H9 (cell line): Measurements from ENCODE around the gene LKAAEAR1. TPM values are rescaled to one million over a fixed set of nuclear protein-coding genes. Genes with fewer than 3 reads are reported as not detected.

Experiments used
- DNase-seq: peaks from one replicate; pipeline ENCODE4 v3.0.0-alpha.2; 2017
- H2AFZ ChIP-seq: one replicate; pipeline ENCODE4 v1.6.1; 2013; ENCODE audit warnings: mild to moderate bottlenecking, low read length, control low read depth, moderate library complexity
- H2AK5ac ChIP-seq: 2 replicates; pipeline ENCODE4 v1.6.1; 2013; ENCODE audit warnings: low read length, control low read depth, mixed read lengths; ENCODE audit not compliant: insufficient read length
- H2BK120ac ChIP-seq: one replicate; pipeline ENCODE4 v1.6.1; 2013; ENCODE audit warnings: low read depth, mild to moderate bottlenecking, low read length, control low read depth, inconsistent platforms; ENCODE audit not compliant: poor library complexity, severe bottlenecking
- H2BK12ac ChIP-seq: 2 replicates; pipeline ENCODE4 v1.6.1; 2013; ENCODE audit warnings: low read length, control low read depth, mixed read lengths, low read depth; ENCODE audit not compliant: insufficient read length
- H2BK15ac ChIP-seq: 2 replicates; pipeline ENCODE4 v1.6.1; 2013; ENCODE audit warnings: low read depth, low read length, control low read depth
- H2BK20ac ChIP-seq: one replicate; pipeline ENCODE4 v1.6.1; 2013; ENCODE audit warnings: low read depth, mild to moderate bottlenecking, low read length, control low read depth, inconsistent platforms; ENCODE audit not compliant: poor library complexity, severe bottlenecking
- H2BK5ac ChIP-seq: 2 replicates; pipeline ENCODE4 v1.6.1; 2013; ENCODE audit warnings: low read length, control low read depth, mixed read lengths; ENCODE audit not compliant: insufficient read length
- H3K14ac ChIP-seq: 2 replicates; pipeline ENCODE4 v1.6.1; 2013; ENCODE audit warnings: low read length, control low read depth; ENCODE audit not compliant: insufficient read depth
- H3K18ac ChIP-seq: 2 replicates; pipeline ENCODE4 v1.6.1; 2013; ENCODE audit warnings: low read depth, mild to moderate bottlenecking, mixed read lengths, low read length, control low read depth; ENCODE audit not compliant: insufficient read length
- H3K23ac ChIP-seq: 2 replicates; pipeline ENCODE4 v1.6.1; 2013; ENCODE audit warnings: low read length, control low read depth, mixed read lengths, low read depth; ENCODE audit not compliant: insufficient read length
- H3K23me2 ChIP-seq: 2 replicates; pipeline ENCODE4 v1.6.1; 2013; ENCODE audit warnings: low read depth, mild to moderate bottlenecking, mixed read lengths, low read length, control low read depth; ENCODE audit not compliant: insufficient read length, poor library complexity, severe bottlenecking
- H3K27ac ChIP-seq: 2 replicates; pipeline ENCODE4 v1.5.1; 2013; ENCODE audit warnings: low read length, control low read depth, mixed read lengths, low read depth; ENCODE audit not compliant: insufficient read length
- H3K27me3 ChIP-seq: 2 replicates; pipeline ENCODE4 v1.6.1; 2013; ENCODE audit warnings: low read length, control low read depth, inconsistent platforms; ENCODE audit not compliant: insufficient read depth
- H3K4ac ChIP-seq: 2 replicates; pipeline ENCODE4 v1.6.1; 2013; ENCODE audit warnings: low read depth, mild to moderate bottlenecking, control low read depth, inconsistent platforms, low read length, moderate library complexity
- H3K4me1 ChIP-seq: 2 replicates; pipeline ENCODE4 v1.6.1; 2013; ENCODE audit warnings: low read length, control low read depth, inconsistent platforms; ENCODE audit not compliant: insufficient read depth
- H3K4me2 ChIP-seq: 2 replicates; pipeline ENCODE4 v1.6.1; 2013; ENCODE audit warnings: low read length, control low read depth, mixed read lengths; ENCODE audit not compliant: insufficient read length, insufficient read depth
- H3K56ac ChIP-seq: 2 replicates; pipeline ENCODE4 v1.6.1; 2013; ENCODE audit warnings: low read depth, mild to moderate bottlenecking, mixed read lengths, low read length, control low read depth; ENCODE audit not compliant: insufficient read length
- H3K79me1 ChIP-seq: 2 replicates; pipeline ENCODE4 v1.6.1; 2013; ENCODE audit warnings: low read depth, mild to moderate bottlenecking, moderate library complexity, low read length, control low read depth, inconsistent platforms; ENCODE audit not compliant: insufficient read depth, poor library complexity, severe bottlenecking
- H3K79me2 ChIP-seq: 2 replicates; pipeline ENCODE4 v1.6.1; 2013; ENCODE audit warnings: low read length, control low read depth, inconsistent platforms; ENCODE audit not compliant: insufficient read depth
- H3K9ac ChIP-seq: 2 replicates; pipeline ENCODE4 v1.6.1; 2013; ENCODE audit warnings: low read length, control low read depth, mixed read lengths; ENCODE audit not compliant: insufficient read length; ENCODE audit errors: extremely low read depth
- H3K9me3 ChIP-seq: one replicate; pipeline ENCODE4 v1.6.1; 2013; ENCODE audit warnings: low read depth, low read length, inconsistent platforms; ENCODE audit not compliant: control insufficient read depth
- H3T11ph ChIP-seq: one replicate; pipeline ENCODE4 v1.6.1; 2013; ENCODE audit warnings: mild to moderate bottlenecking, low read length, control low read depth, inconsistent platforms
- H4K20me1 ChIP-seq: one replicate; pipeline ENCODE4 v1.6.1; 2013; ENCODE audit not compliant: control insufficient read depth, insufficient read length, insufficient read depth
- H4K5ac ChIP-seq: 2 replicates; pipeline ENCODE4 v1.6.1; 2013; ENCODE audit warnings: low read depth, mild to moderate bottlenecking, mixed read lengths, low read length, control low read depth; ENCODE audit not compliant: insufficient read length
- H4K8ac ChIP-seq: replicated peaks from 2 replicates; pipeline ENCODE4 v1.6.1; 2013; ENCODE audit warnings: low read length, control low read depth, mixed read lengths, low read depth; ENCODE audit not compliant: insufficient read length
- H4K91ac ChIP-seq: 2 replicates; pipeline ENCODE4 v1.6.1; 2013; ENCODE audit warnings: low read depth, mild to moderate bottlenecking, moderate library complexity, mixed read lengths, low read length, control low read depth; ENCODE audit not compliant: insufficient read length
- H3K27ac Mint-ChIP-seq, 3 experiments: 2 replicates in 2 of 3; 3 replicates in 1 of 3; pipeline ENCODE4 v1.8.0; 2020 to 2021; ENCODE audit warnings: mixed read lengths in 3 of 3, mild to moderate bottlenecking in 1 of 3, moderate library complexity in 1 of 3
- H3K27me3 Mint-ChIP-seq: 2 replicates; pipeline ENCODE4 v1.8.0; 2021; ENCODE audit warnings: low read depth, mild to moderate bottlenecking, moderate library complexity, mixed read lengths
- H3K36me3 Mint-ChIP-seq, 3 experiments: 2 replicates in 2 of 3; 3 replicates in 1 of 3; pipeline ENCODE4 v1.8.0; 2020 to 2021; ENCODE audit warnings: low read depth in 3 of 3, mixed read lengths in 3 of 3; ENCODE audit not compliant: insufficient read depth in 1 of 3
- H3K4me1 Mint-ChIP-seq, 2 experiments: 2 replicates each; pipeline ENCODE4 v1.8.0; 2020; ENCODE audit warnings: mixed read lengths in 2 of 2
- H3K4me3 Mint-ChIP-seq, 2 experiments: 2 replicates in 1 of 2; 3 replicates in 1 of 2; pipeline ENCODE4 v1.8.0; 2020 to 2021; ENCODE audit warnings: mild to moderate bottlenecking in 2 of 2, mixed read lengths in 2 of 2, moderate library complexity in 1 of 2
- H3K9me3 Mint-ChIP-seq, 2 experiments: 2 replicates in 1 of 2; 3 replicates in 1 of 2; pipeline ENCODE4 v1.8.0; 2020; ENCODE audit warnings: mild to moderate bottlenecking in 2 of 2, mixed read lengths in 2 of 2, moderate library complexity in 1 of 2
- WGBS: extraction: QIAGEN DNeasy Blood & Tissue Kit; methylation state at CpG from one replicate; pipeline ENCODE4 v1.1.7; 2013; ENCODE audit warnings: missing lambda C conversion rate, low lambda C conversion rate, mixed read lengths; ENCODE audit not compliant: insufficient read length; ENCODE audit errors: extremely low coverage; 5-methylcytosine and 5-hydroxymethylcytosine counted together
- total RNA-seq: library from RNA; stranded (reverse); gene quantifications from 2 replicates; pipeline ENCODE4 v1.2.1, GENCODE V29; 2021
- TF ChIP-seq, protein P1 (sequence below): fragments of 200-600 bp; sonication (generic); conservative IDR thresholded peaks from 3 replicates; pipeline ENCODE4 v1.8.0; 2021; ENCODE audit warnings: antibody characterized with exemption, mild to moderate bottlenecking

The LKAAEAR1 gene
- total RNA-seq, 1 experiment from 2014 or later, result 0.39 TPM

DNA sequence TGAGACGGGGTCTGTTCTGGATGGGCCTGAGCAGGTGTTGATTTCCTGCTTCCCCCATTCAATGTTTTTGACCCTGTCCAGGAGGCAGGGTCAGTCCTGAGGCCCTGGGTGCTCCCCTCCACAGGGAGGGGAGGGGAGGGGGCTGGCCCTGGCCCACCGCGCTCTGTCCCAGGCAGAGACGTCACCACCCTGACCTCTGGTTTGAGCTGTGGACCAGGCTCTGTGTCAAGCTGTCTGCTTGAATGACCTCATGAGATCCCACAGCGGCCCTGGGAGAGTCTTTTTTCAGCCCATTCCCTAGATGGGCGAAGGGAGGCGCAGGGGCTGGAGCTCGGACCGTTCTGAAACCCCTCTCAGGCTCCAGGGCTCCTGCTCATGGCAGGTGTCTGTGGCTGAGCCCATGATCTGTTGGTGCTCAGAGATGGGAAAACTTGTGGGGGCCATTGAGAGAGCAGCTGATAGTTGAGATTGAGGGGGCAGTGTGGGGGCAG lies 8.9 kb upstream of the LKAAEAR1 start:
- no peak overlapping the region for H3K18ac ChIP-seq
- peaks cover 2 to 5% (median 2%) of the 10 kb centered on the region in 3 experiments; a peak in 5 of 7 replicates for H3K36me3 Mint-ChIP-seq
- no peak overlapping the region for H2BK12ac ChIP-seq
- no CpG with 5 or more reads among the region's 9 CpGs for WGBS
- no peak overlapping the region for H2AK5ac ChIP-seq
- TF ChIP-seq, protein P1, sequence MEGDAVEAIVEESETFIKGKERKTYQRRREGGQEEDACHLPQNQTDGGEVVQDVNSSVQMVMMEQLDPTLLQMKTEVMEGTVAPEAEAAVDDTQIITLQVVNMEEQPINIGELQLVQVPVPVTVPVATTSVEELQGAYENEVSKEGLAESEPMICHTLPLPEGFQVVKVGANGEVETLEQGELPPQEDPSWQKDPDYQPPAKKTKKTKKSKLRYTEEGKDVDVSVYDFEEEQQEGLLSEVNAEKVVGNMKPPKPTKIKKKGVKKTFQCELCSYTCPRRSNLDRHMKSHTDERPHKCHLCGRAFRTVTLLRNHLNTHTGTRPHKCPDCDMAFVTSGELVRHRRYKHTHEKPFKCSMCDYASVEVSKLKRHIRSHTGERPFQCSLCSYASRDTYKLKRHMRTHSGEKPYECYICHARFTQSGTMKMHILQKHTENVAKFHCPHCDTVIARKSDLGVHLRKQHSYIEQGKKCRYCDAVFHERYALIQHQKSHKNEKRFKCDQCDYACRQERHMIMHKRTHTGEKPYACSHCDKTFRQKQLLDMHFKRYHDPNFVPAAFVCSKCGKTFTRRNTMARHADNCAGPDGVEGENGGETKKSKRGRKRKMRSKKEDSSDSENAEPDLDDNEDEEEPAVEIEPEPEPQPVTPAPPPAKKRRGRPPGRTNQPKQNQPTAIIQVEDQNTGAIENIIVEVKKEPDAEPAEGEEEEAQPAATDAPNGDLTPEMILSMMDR, result no peak
- DNase-seq, result peak; percentile 48
- H2BK5ac ChIP-seq, result no peak overlapping the region
- no peak overlapping the region for H3K4ac ChIP-seq
- no peaks in the 10 kb centered on the region for H3K9me3 ChIP-seq
- H3K4me1 ChIP-seq, result no peaks in the 10 kb centered on the region; the same call in 1 of the 2 replicates
- no peak overlapping the region for H3T11ph ChIP-seq
- no peak overlapping the region for H3K27ac Mint-ChIP-seq
- no peaks in the 10 kb centered on the region for H4K20me1 ChIP-seq
- no peaks in the 10 kb centered on the region for H3K79me2 ChIP-seq
- no peak overlapping the region for H3K56ac ChIP-seq
- no peak overlapping the region for H3K4me2 ChIP-seq
- H3K27me3 ChIP-seq, result no peaks in the 10 kb centered on the region
- H3K79me1 ChIP-seq, result no peaks in the 10 kb centered on the region
- no peak overlapping the region for H4K5ac ChIP-seq
- H3K4me1 Mint-ChIP-seq, result peaks cover 6 to 11% of the 10 kb centered on the region in 2 experiments
- no peaks in the 10 kb centered on the region for H3K23me2 ChIP-seq
- no peak overlapping the region for H3K9ac ChIP-seq
- no peak overlapping the region; the same call in 1 of the 2 replicates for H3K14ac ChIP-seq
- H3K27ac ChIP-seq, result no peak overlapping the region
- H2BK15ac ChIP-seq, result no peak overlapping the region
- peaks cover 28% of the 10 kb centered on the region for H3K27me3 Mint-ChIP-seq
- no peak overlapping the region for H2AFZ ChIP-seq
- no peak overlapping the region for H4K91ac ChIP-seq
- no peak overlapping the region for H2BK120ac ChIP-seq
- H2BK20ac ChIP-seq, result no peak overlapping the region
- H3K4me3 Mint-ChIP-seq, result no peak overlapping the region
- no peak overlapping the region for H4K8ac ChIP-seq
- peaks cover 5% of the 10 kb centered on the region in 2 experiments for H3K9me3 Mint-ChIP-seq
- no peak overlapping the region for H3K23ac ChIP-seq
